Measurements from ENCODE around the gene RBMS1. TPM values are rescaled to one million over a fixed set of nuclear protein-coding genes. Genes with fewer than 3 reads are reported as not detected.
"Not testable (repeated sequence)": the region's sequence is repeated elsewhere in the genome, so short reads cannot be mapped to it uniquely, and the experiment has no call there.

RBMS1 gene
- total and polyA plus RNA-seq, 7 donors: 4.4 to 91.8 (median 69.2) TPM

- DNase-seq: no peak
- H3K4me1 ChIP-seq: peaks cover 0 to 29% (median 18%) of the 10 kb centered on the region in 4 donors
- no peak overlapping the region for H3K4me3 ChIP-seq
- H3K36me3 ChIP-seq: no peaks in the 10 kb centered on the region
- H3K27me3 ChIP-seq: no peaks in the 10 kb centered on the region
- H3K9me3 ChIP-seq: peaks cover 0 to 2% (median 0%) of the 10 kb centered on the region in 4 donors
- intact Hi-C loops (cut with DNase I): no loop called here
- TF ChIP-seq POLR2AphosphoS5 (IDR thresholded peaks at IDR 0.05) (no peak), POLR2A (IDR thresholded peaks at IDR 0.05) (no peak), EP300 (IDR thresholded peaks at IDR 0.05) (no peak), CTCF (IDR thresholded peaks at IDR 0.05) (no peak)
- WGBS, 2 donors: 95 to 96% methylated on average over 1 of the region's 1 CpG
- no peak overlapping the region for H3K27ac ChIP-seq
These were observed 47.9 kb downstream of the RBMS1 start for GRCh38 chr2:160445673-160446072.

GRCh38 chr2:160442603-160443002 lies 51.0 kb downstream of the RBMS1 start:
- H3K27me3 ChIP-seq: no peaks in the 10 kb centered on the region
- peaks cover 0 to 29% (median 18%) of the 10 kb centered on the region in 4 donors for H3K4me1 ChIP-seq
- intact Hi-C loops (cut with DNase I): no loop called here
- 77 to 91% methylated on average over 7 of the region's 7 CpGs for WGBS, 2 donors
- peak overlapping the region in 1 of 4 donors; percentile 71 for H3K27ac ChIP-seq
- peaks cover 0 to 2% (median 0%) of the 10 kb centered on the region in 4 donors for H3K9me3 ChIP-seq
- no peaks in the 10 kb centered on the region for H3K36me3 ChIP-seq
- no peak overlapping the region for H3K4me3 ChIP-seq
- no peak for DNase-seq
- no peak for TF ChIP-seq CTCF (IDR thresholded peaks at IDR 0.05)

GRCh38 chr2:160440888-160441287 lies 52.7 kb downstream of the RBMS1 start:
- Histone ChIP-seq H3K27me3 (no peaks in the 10 kb centered on the region), H3K4me1 (peaks cover 0 to 29% (median 18%) of the 10 kb centered on the region in 4 donors), H3K36me3 (no peaks in the 10 kb centered on the region), H3K27ac (no peak overlapping the region), H3K9me3 (peaks cover 0 to 2% (median 0%) of the 10 kb centered on the region in 4 donors), H3K4me3 (no peak overlapping the region)
- 38 to 58% methylated on average over 2 of the region's 2 CpGs for WGBS, 2 donors
- no peak for TF ChIP-seq CTCF (IDR thresholded peaks at IDR 0.05)
- TF ChIP-seq POLR2A (IDR thresholded peaks at IDR 0.05): no peak
- peak in 2 of 4 donors; percentile 12 to 28 for TF ChIP-seq POLR2AphosphoS5 (IDR thresholded peaks at IDR 0.05)
- DNase-seq: no peak
- intact Hi-C loops (cut with DNase I): no loop called here

- H3K9me3 ChIP-seq; H3K36me3 ChIP-seq; H3K27me3 ChIP-seq; DNase-seq; H3K4me3 ChIP-seq; H3K27ac ChIP-seq; intact Hi-C loops (cut with DNase I): not testable (repeated sequence)
- 95 to 97% methylated on average over 32 of the region's 32 CpGs for WGBS, 2 donors
- H3K4me1 ChIP-seq: peaks cover 0 to 37% (median 20%) of the 10 kb centered on the region in 4 donors
These were observed 54.6 kb downstream of the RBMS1 start for GRCh38 chr2:160439038-160439437.

- H3K4me3 ChIP-seq: no peak overlapping the region
- no peak overlapping the region for H3K27ac ChIP-seq
- no peak for DNase-seq
- TF ChIP-seq POLR2A (IDR thresholded peaks at IDR 0.05) (no peak), CTCF (IDR thresholded peaks at IDR 0.05) (no peak), EP300 (IDR thresholded peaks at IDR 0.05) (no peak), POLR2AphosphoS5 (IDR thresholded peaks at IDR 0.05) (no peak)
- peaks cover 0 to 38% (median 16%) of the 10 kb centered on the region in 4 donors for H3K4me1 ChIP-seq
- WGBS, 2 donors: 94 to 97% methylated on average over 4 of the region's 4 CpGs
- no peaks in the 10 kb centered on the region for H3K9me3 ChIP-seq
- no peaks in the 10 kb centered on the region for H3K36me3 ChIP-seq
- no peaks in the 10 kb centered on the region for H3K27me3 ChIP-seq
- intact Hi-C loops (cut with DNase I): no loop called here
These were observed 56.3 kb downstream of the RBMS1 start for GRCh38 chr2:160437273-160437672.

Measured in sigmoid colon (tissue), 7 donors.